Measurements from ENCODE around the gene ESF1. TPM values are rescaled to one million over a fixed set of nuclear protein-coding genes. Genes with fewer than 3 reads are reported as not detected.

Gene ESF1
- polyA plus RNA-seq, 2 of the 4 experiments (the other 2 are of a cell fraction): 30.5 to 34.8 TPM

- WGBS (ENCODE audit: missing lambda C conversion rate): 87% methylated on average over 5 of the region's 5 CpGs
- Histone ChIP-seq H3K27ac (no peak overlapping the region), H3K4me2 (no peak overlapping the region), H3K4me1 (peaks cover 13% of the 10 kb centered on the region), H3K4me3 (no peak overlapping the region), H3K9me3 (no peaks in the 10 kb centered on the region)
- no peak for DNase-seq (ENCODE audit: low read depth in 1 of 2, low spot score in 1 of 2)
- no peak for FAIRE-seq
- no peak for ATAC-seq
- CTCF ChIA-PET: interaction anchor here (1.3 to 1.5 kb wide), 2 partner anchors 64 to 87 kb away, joined by 3 to 5 read pairs; no protein-coding TSS in a partner anchor
- TF ChIP-seq HDAC2 (IDR thresholded peaks at IDR 0.05): no peak
- no peak for TF ChIP-seq HMGXB4 (CRISPR knock-in tag; IDR thresholded peaks at IDR 0.05; ENCODE audit: borderline replicate concordance)
- TF ChIP-seq FOSL2 (IDR thresholded peaks at IDR 0.05): no peak
- no peak for TF ChIP-seq FOSL2 (CRISPR knock-in tag; IDR thresholded peaks at IDR 0.05)
- no peak for TF ChIP-seq HOXB5 (CRISPR knock-in tag; IDR thresholded peaks at IDR 0.05)
- TF ChIP-seq FOSB (CRISPR knock-in tag; IDR thresholded peaks at IDR 0.05): no peak
- TF ChIP-seq REST (IDR thresholded peaks at IDR 0.05): no peak
- no peak for TF ChIP-seq HOXB13 (CRISPR knock-in tag; IDR thresholded peaks at IDR 0.05; ENCODE audit: low read depth)
- TF ChIP-seq MYC (IDR thresholded peaks at IDR 0.05; ENCODE audit: borderline replicate concordance, low read length): no peak
- TF ChIP-seq CBX2 (IDR thresholded peaks at IDR 0.05; ENCODE audit: borderline replicate concordance, low read depth): no peak
- TF ChIP-seq JUNB (IDR thresholded peaks at IDR 0.05): no peak
- no peak for TF ChIP-seq ELK1 (IDR thresholded peaks at IDR 0.05; ENCODE audit: low read depth, low read length)
- no peak for TF ChIP-seq USF2 (IDR thresholded peaks at IDR 0.05)
- TF ChIP-seq KDM1A (IDR thresholded peaks at IDR 0.05; ENCODE audit: low read depth): no peak
- no peak for TF ChIP-seq PHF8 (IDR thresholded peaks at IDR 0.05; ENCODE audit: borderline replicate concordance, low read depth)
- no peak for TF ChIP-seq GATA3 (IDR thresholded peaks at IDR 0.05; ENCODE audit: borderline replicate concordance)
- no peak for TF ChIP-seq BHLHE40 (IDR thresholded peaks at IDR 0.05; ENCODE audit: low read depth, low read length)
- TF ChIP-seq MAX (IDR thresholded peaks at IDR 0.05): no peak
- POLR2A ChIA-PET: no interaction called here
These were observed 100.0 kb downstream of the ESF1 start for GRCh38 chr20:13684566-13685222.

- peak; percentile 63 for FAIRE-seq
- POLR2A ChIA-PET: no interaction called here
- H3K27ac ChIP-seq: no peak overlapping the region
- DNase-seq (ENCODE audit: low read depth in 1 of 2, low spot score in 1 of 2): no peak
- TF ChIP-seq PBX3 (IDR thresholded peaks at IDR 0.05) (no peak), ATOH8 (CRISPR knock-in tag; IDR thresholded peaks at IDR 0.05; ENCODE audit: low read depth) (no peak), TFCP2L1 (CRISPR knock-in tag; IDR thresholded peaks at IDR 0.05) (no peak), SMC3 (IDR thresholded peaks at IDR 0.05) (no peak), HES2 (IDR thresholded peaks at IDR 0.05) (no peak), MAX (IDR thresholded peaks at IDR 0.05) (no peak), NR3C1 (IDR thresholded peaks at IDR 0.05) (no peak)
- no peak overlapping the region for H3K4me2 ChIP-seq
- H3K4me1 ChIP-seq: peaks cover 13% of the 10 kb centered on the region
- 50% methylated on average over 1 of the region's 1 CpG for WGBS (ENCODE audit: missing lambda C conversion rate)
- CTCF ChIA-PET: interaction anchor here (1.3 to 1.5 kb wide), 2 partner anchors 63 to 88 kb away, joined by 3 to 5 read pairs; no protein-coding TSS in a partner anchor
- no peak; a peak in 1 of 6 replicates for ATAC-seq
- no peaks in the 10 kb centered on the region for H3K9me3 ChIP-seq
- no peak overlapping the region for H3K4me3 ChIP-seq
These were observed 100.9 kb downstream of the ESF1 start for GRCh38 chr20:13683833-13684232.

Data from A549 (cell line).